Fibroblast of lung (primary cell): ENCODE measurements around the gene PROSER2. TPM values are rescaled to one million over a fixed set of nuclear protein-coding genes. Genes with fewer than 3 reads are reported as not detected.

ENCODE experiments used
- DNase-seq, 2 donors: peaks; one replicate each; pipeline versions ENCODE4 v3.0.0 to v3.0.0-alpha.2; 2010; ENCODE audit warnings: low read depth in 2 of 2
- H2AFZ ChIP-seq: 2 replicates; pipeline ENCODE4 v1.5.1; 2012; ENCODE audit warnings: low read length, control low read depth, inconsistent platforms
- H3K27ac ChIP-seq: 2 replicates; pipeline ENCODE4 v1.5.1; 2011; ENCODE audit warnings: low read length, control low read depth; ENCODE audit not compliant: insufficient read depth
- H3K27me3 ChIP-seq: 2 replicates; pipeline ENCODE4 v1.5.1; 2011; ENCODE audit warnings: mild to moderate bottlenecking, low read length; ENCODE audit not compliant: control insufficient read depth, insufficient read depth
- H3K36me3 ChIP-seq: 2 replicates; pipeline ENCODE4 v1.5.1; 2011; ENCODE audit warnings: low read length; ENCODE audit not compliant: control insufficient read depth, insufficient read depth
- H3K4me1 ChIP-seq: 2 replicates; pipeline ENCODE4 v1.5.1; 2011; ENCODE audit warnings: low read length; ENCODE audit not compliant: control insufficient read depth, insufficient read depth; ENCODE audit errors: extremely low read depth
- H3K4me2 ChIP-seq: 2 replicates; pipeline ENCODE4 v1.5.1; 2011; ENCODE audit warnings: low read length, control low read depth; ENCODE audit not compliant: insufficient read depth; ENCODE audit errors: extremely low read depth
- H3K4me3 ChIP-seq, 4 experiments: fragments of 200-600 bp in 1 of 4; sonication (generic) in 1 of 4; replicated peaks in 1 of 4; 2 replicates each; pipeline ENCODE4 v1.5.1; 2011 to 2016; ENCODE audit warnings: low read length in 4 of 4, low read depth in 3 of 4, mild to moderate bottlenecking in 3 of 4, control low read depth in 2 of 4, inconsistent platforms in 1 of 4, mixed read lengths in 1 of 4; ENCODE audit not compliant: insufficient read depth in 1 of 4; ENCODE audit errors: control extremely low read depth in 1 of 4
- H3K79me2 ChIP-seq: 2 replicates; pipeline ENCODE4 v1.5.1; 2012; ENCODE audit warnings: mild to moderate bottlenecking, low read length, inconsistent platforms; ENCODE audit not compliant: control insufficient read depth, insufficient read depth
- H3K9ac ChIP-seq: 2 replicates; pipeline ENCODE4 v1.5.1; 2011; ENCODE audit warnings: mild to moderate bottlenecking, low read length, control low read depth; ENCODE audit not compliant: insufficient read depth
- H3K9me3 ChIP-seq: 2 replicates; pipeline ENCODE4 v1.5.1; 2012; ENCODE audit warnings: low read depth, low read length; ENCODE audit not compliant: control insufficient read depth, insufficient read depth
- H4K20me1 ChIP-seq: 2 replicates; pipeline ENCODE4 v1.5.1; 2011; ENCODE audit warnings: low read length; ENCODE audit not compliant: control insufficient read depth, insufficient read depth; ENCODE audit errors: extremely low read depth
- EZH2 ChIP-seq: IDR thresholded peaks from 2 replicates; pipeline ENCODE4 v1.5.1; 2012; ENCODE audit warnings: low read length, control low read depth, mild to moderate bottlenecking; ENCODE audit errors: missing control alignments
- polyA plus RNA-seq, 2 donors: library from polyadenylated mRNA; depleted of rRNA in 1 of 2; stranded (reverse) in 1 of 2; unstranded in 1 of 2; fragments of >200 nt; gene quantifications; 2 replicates each; pipeline ENCODE4 v1.2.1, GENCODE V29; 2011 to 2012; ENCODE audit warnings: missing spikeins in 1 of 2
- total RNA-seq: library from RNA; depleted of rRNA; stranded (reverse); fragments of >200 nt; gene quantifications from 2 replicates; pipeline ENCODE4 v1.2.1, GENCODE V29; 2014
- TF ChIP-seq, protein P1 (sequence below), 2 donors: IDR thresholded peaks in 1 of 2; conservative IDR thresholded peaks in 1 of 2; 1 replicate in 1 of 2; 2 replicates in 1 of 2; pipeline ENCODE4 v1.5.1; 2011 to 2012; ENCODE audit warnings: low read length in 2 of 2, control low read depth in 1 of 2, inconsistent platforms in 1 of 2, low read depth in 1 of 2, mild to moderate bottlenecking in 1 of 2

PROSER2 gene
- total and polyA plus RNA-seq, 2 donors (not counting 1 experiment from before 2014, with no cell fraction given): 1.2 to 2.6 TPM

DNA sequence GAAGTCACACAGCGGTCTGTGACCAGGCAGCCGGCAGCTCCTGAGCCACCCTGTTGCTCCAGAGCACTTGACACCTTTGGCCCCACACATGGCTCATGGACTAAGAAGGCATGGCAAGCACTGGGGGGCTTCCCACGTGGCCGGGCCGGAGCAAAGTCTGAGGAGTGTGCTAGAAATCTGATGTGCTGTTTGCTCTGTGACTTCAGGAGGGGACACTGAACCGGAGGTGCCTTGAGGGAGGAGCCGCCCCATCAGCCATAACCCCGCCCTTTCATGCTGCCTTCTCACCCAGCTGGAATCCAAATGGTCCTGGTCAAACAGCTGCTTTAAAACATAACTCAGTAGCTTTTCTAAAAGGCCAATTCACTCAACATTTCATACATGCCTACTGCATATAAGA lies 33.5 kb downstream of the PROSER2 start:
- Histone ChIP-seq H3K36me3 (no peaks in the 10 kb centered on the region), H3K4me1 (no peaks in the 10 kb centered on the region), H3K9ac (no peak overlapping the region), H3K79me2 (no peaks in the 10 kb centered on the region), H3K4me2 (no peak overlapping the region), H4K20me1 (no peaks in the 10 kb centered on the region), H3K27ac (no peak overlapping the region), H3K27me3 (no peaks in the 10 kb centered on the region), H3K9me3 (no peaks in the 10 kb centered on the region), H2AFZ (no peak overlapping the region), H3K4me3 (no peak overlapping the region)
- no peak for TF ChIP-seq EZH2
- TF ChIP-seq, protein P1, sequence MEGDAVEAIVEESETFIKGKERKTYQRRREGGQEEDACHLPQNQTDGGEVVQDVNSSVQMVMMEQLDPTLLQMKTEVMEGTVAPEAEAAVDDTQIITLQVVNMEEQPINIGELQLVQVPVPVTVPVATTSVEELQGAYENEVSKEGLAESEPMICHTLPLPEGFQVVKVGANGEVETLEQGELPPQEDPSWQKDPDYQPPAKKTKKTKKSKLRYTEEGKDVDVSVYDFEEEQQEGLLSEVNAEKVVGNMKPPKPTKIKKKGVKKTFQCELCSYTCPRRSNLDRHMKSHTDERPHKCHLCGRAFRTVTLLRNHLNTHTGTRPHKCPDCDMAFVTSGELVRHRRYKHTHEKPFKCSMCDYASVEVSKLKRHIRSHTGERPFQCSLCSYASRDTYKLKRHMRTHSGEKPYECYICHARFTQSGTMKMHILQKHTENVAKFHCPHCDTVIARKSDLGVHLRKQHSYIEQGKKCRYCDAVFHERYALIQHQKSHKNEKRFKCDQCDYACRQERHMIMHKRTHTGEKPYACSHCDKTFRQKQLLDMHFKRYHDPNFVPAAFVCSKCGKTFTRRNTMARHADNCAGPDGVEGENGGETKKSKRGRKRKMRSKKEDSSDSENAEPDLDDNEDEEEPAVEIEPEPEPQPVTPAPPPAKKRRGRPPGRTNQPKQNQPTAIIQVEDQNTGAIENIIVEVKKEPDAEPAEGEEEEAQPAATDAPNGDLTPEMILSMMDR (conservative IDR thresholded peaks at IDR 0.05 in 1 of 2, IDR thresholded peaks at IDR 0.05 in 1 of 2; ENCODE audit: low read depth in 1 of 2, low read length in 2 of 2): no peak
- DNase-seq: peak in 1 of 2 donors; percentile 14

DNA sequence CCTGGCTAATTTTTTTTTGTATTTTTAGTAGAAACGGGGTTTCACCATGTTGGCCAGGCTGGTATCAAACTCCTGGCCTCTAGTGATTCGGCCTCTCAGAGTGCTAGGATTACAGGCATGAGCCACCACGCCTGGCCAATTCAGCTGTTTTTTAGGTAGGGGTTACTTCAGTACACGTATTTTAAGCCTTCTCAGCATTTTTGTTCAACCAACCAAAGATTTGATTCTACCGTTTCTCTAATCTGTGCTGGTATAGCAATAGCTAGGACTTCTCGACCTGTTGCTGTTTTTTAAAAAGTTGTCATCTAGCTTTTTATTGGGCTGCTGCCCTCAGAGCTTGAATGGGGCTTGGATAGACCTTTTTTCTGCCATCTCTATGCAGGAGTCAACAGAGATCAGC lies 34.9 kb downstream of the PROSER2 start:
- Histone ChIP-seq H3K27ac (no peak overlapping the region), H3K9ac (no peak overlapping the region), H3K27me3 (no peaks in the 10 kb centered on the region), H3K4me1 (no peaks in the 10 kb centered on the region), H3K36me3 (no peaks in the 10 kb centered on the region), H3K4me3 (no peak overlapping the region), H4K20me1 (no peaks in the 10 kb centered on the region), H3K79me2 (no peaks in the 10 kb centered on the region), H3K9me3 (no peaks in the 10 kb centered on the region), H3K4me2 (no peak overlapping the region), H2AFZ (no peak overlapping the region)
- TF ChIP-seq, protein P1 (conservative IDR thresholded peaks at IDR 0.05 in 1 of 2, IDR thresholded peaks at IDR 0.05 in 1 of 2; ENCODE audit: low read depth in 1 of 2, low read length in 2 of 2): no peak
- no peak for TF ChIP-seq EZH2
- no peak for DNase-seq

DNA sequence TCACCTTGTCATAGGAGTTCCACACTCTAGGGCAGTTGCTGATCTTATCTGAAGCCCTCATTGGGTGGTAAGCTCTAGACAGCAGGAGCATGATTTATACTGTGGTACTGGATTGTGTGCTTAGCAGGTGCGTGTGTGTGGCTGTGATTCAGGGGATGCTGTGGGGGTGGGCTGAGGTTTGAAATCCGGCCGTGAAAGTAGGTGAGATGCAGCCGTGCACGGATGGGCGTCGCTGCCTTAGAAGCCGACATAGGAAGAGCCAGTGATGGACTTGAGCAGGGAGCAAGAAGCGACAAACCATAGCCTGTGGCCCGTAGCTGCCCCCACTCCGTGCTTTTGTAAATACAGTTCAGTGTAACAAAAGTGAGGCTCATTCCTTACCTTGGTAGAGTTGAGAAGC lies 38.2 kb downstream of the PROSER2 start:
- TF ChIP-seq, protein P1 (conservative IDR thresholded peaks at IDR 0.05 in 1 of 2, IDR thresholded peaks at IDR 0.05 in 1 of 2; ENCODE audit: low read depth in 1 of 2, low read length in 2 of 2): no peak
- no peak for TF ChIP-seq EZH2
- H3K4me2 ChIP-seq: no peak overlapping the region
- no peak overlapping the region for H3K9ac ChIP-seq
- no peak overlapping the region for H3K27ac ChIP-seq
- H3K4me3 ChIP-seq: no peak overlapping the region
- no peaks in the 10 kb centered on the region for H3K79me2 ChIP-seq
- no peaks in the 10 kb centered on the region for H3K36me3 ChIP-seq
- H3K9me3 ChIP-seq: no peaks in the 10 kb centered on the region
- H4K20me1 ChIP-seq: no peaks in the 10 kb centered on the region
- H3K27me3 ChIP-seq: no peaks in the 10 kb centered on the region
- DNase-seq: no peak
- no peak overlapping the region for H2AFZ ChIP-seq
- H3K4me1 ChIP-seq: no peaks in the 10 kb centered on the region
